SU-DHL-6 (cell line): ENCODE results near the gene MYH16.

Experiments
- H2AFZ ChIP-seq: fragments of 200-600 bp; sonication (generic); 2 replicates; pipeline ENCODE4 v1.6.1; 2014; ENCODE audit warnings: low read depth, mild to moderate bottlenecking, moderate library complexity, mixed read lengths, antibody characterized with exemption, low read length; ENCODE audit not compliant: severe bottlenecking
- H3F3A ChIP-seq: fragments of 200-600 bp; shearing (Covaris generic); 2 replicates; pipeline ENCODE4 v1.6.0; 2016; ENCODE audit warnings: antibody characterized with exemption, mild to moderate bottlenecking; ENCODE audit not compliant: insufficient read depth
- H3K27ac ChIP-seq: fragments of 200-600 bp; sonication (generic); 2 replicates; pipeline ENCODE4 v1.5.1; 2016; ENCODE audit warnings: low read depth, mild to moderate bottlenecking, low read length, moderate library complexity, mixed read lengths
- H3K27me3 ChIP-seq: fragments of 200-600 bp; sonication (generic), shearing (Covaris generic); 2 replicates; pipeline ENCODE4 v1.6.0; 2014; ENCODE audit warnings: mild to moderate bottlenecking, low read length
- H3K36me3 ChIP-seq: fragments of 200-600 bp; sonication (generic); 2 replicates; pipeline ENCODE4 v1.6.1; 2014; ENCODE audit warnings: mild to moderate bottlenecking, low read length, mixed read lengths
- H3K4me2 ChIP-seq: fragments of 300-600, 200-600 bp; shearing (Covaris generic), sonication (generic); 2 replicates; pipeline ENCODE4 v1.6.0; 2014; ENCODE audit warnings: low read length, low read depth, mild to moderate bottlenecking; ENCODE audit not compliant: poor library complexity, severe bottlenecking
- H3K4me3 ChIP-seq: fragments of 200-600 bp; sonication (generic); 2 replicates; pipeline ENCODE4 v1.5.1; 2014; ENCODE audit warnings: antibody characterized with exemption, low read length, mild to moderate bottlenecking, mixed read lengths; ENCODE audit not compliant: insufficient read depth, poor library complexity, severe bottlenecking
- H3K79me2 ChIP-seq: fragments of 200-600 bp; sonication (generic); 2 replicates; pipeline ENCODE4 v1.6.1; 2014; ENCODE audit warnings: mild to moderate bottlenecking, low read length, moderate library complexity; ENCODE audit not compliant: insufficient read depth
- H3K9ac ChIP-seq: fragments of 200-600 bp; sonication (generic); 2 replicates; pipeline ENCODE4 v1.7.0; 2014; ENCODE audit warnings: mild to moderate bottlenecking, low read length
- H3K9me2 ChIP-seq: fragments of 200-600 bp; sonication (generic); replicated peaks from 2 replicates; pipeline ENCODE4 v1.6.1; 2014; ENCODE audit warnings: low read length; ENCODE audit not compliant: insufficient read depth
- H3K9me3 ChIP-seq: fragments of 200-600 bp; sonication (generic); 2 replicates; pipeline ENCODE4 v1.6.1; 2014; ENCODE audit warnings: low read length, mixed read lengths; ENCODE audit not compliant: insufficient read depth
- H4K20me1 ChIP-seq: fragments of 200-600 bp; sonication (generic); 2 replicates; pipeline ENCODE4 v1.6.1; 2014; ENCODE audit warnings: low read depth, mild to moderate bottlenecking, antibody characterized with exemption, low read length, moderate library complexity, mixed read lengths
- CTCF ChIP-seq: fragments of 200-600 bp; sonication (generic); IDR thresholded peaks from one replicate; pipeline ENCODE4 v1.5.1; 2017; ENCODE audit warnings: antibody characterized with exemption, mild to moderate bottlenecking, low read length, moderate library complexity; ENCODE audit not compliant: insufficient read depth, poor library complexity, severe bottlenecking
- EZH2phosphoT487 ChIP-seq: fragments of 200-600 bp; sonication (generic), shearing (Covaris generic); conservative IDR thresholded peaks from 2 replicates; pipeline ENCODE4 v1.6.1; 2018; ENCODE audit warnings: mild to moderate bottlenecking, antibody characterized with exemption, low read length, moderate library complexity, mixed read lengths

Gene MYH16

GRCh38 chr7:99290980-99291607 lies 18.5 kb downstream of the MYH16 start:
- H2AFZ ChIP-seq: no peak overlapping the region
- no peak overlapping the region for H3K4me3 ChIP-seq
- H3F3A ChIP-seq: no peaks in the 10 kb centered on the region
- no peaks in the 10 kb centered on the region for H3K27me3 ChIP-seq
- H3K9ac ChIP-seq: no peak overlapping the region
- H3K79me2 ChIP-seq: no peaks in the 10 kb centered on the region
- H3K9me2 ChIP-seq: no peaks in the 10 kb centered on the region
- no peak overlapping the region for H3K27ac ChIP-seq
- no peaks in the 10 kb centered on the region for H3K9me3 ChIP-seq
- no peaks in the 10 kb centered on the region for H4K20me1 ChIP-seq
- H3K36me3 ChIP-seq: no peaks in the 10 kb centered on the region
- TF ChIP-seq CTCF (no peak), EZH2phosphoT487 (no peak)
- H3K4me2 ChIP-seq: no peak overlapping the region

- H3K79me2 ChIP-seq: no peaks in the 10 kb centered on the region
- no peak overlapping the region for H3K4me2 ChIP-seq
- no peaks in the 10 kb centered on the region for H3K9me3 ChIP-seq
- H3K36me3 ChIP-seq: no peaks in the 10 kb centered on the region
- H3K9me2 ChIP-seq: no peaks in the 10 kb centered on the region
- H3F3A ChIP-seq: no peaks in the 10 kb centered on the region
- no peak overlapping the region for H3K9ac ChIP-seq
- H3K4me3 ChIP-seq: no peak overlapping the region
- H2AFZ ChIP-seq: no peak overlapping the region
- no peaks in the 10 kb centered on the region for H3K27me3 ChIP-seq
- H4K20me1 ChIP-seq: no peaks in the 10 kb centered on the region
- no peak overlapping the region for H3K27ac ChIP-seq
- TF ChIP-seq CTCF (no peak), EZH2phosphoT487 (no peak)
Observed at GRCh38 chr7:99292127-99292526, 19.5 kb downstream of the MYH16 start.

GRCh38 chr7:99293167-99293566 lies 20.5 kb downstream of the MYH16 start:
- H3K27ac ChIP-seq: no peak overlapping the region
- H3K4me3 ChIP-seq: no peak overlapping the region
- no peaks in the 10 kb centered on the region for H4K20me1 ChIP-seq
- no peaks in the 10 kb centered on the region for H3K9me2 ChIP-seq
- H3K27me3 ChIP-seq: no peaks in the 10 kb centered on the region
- H3K9me3 ChIP-seq: no peaks in the 10 kb centered on the region
- no peak overlapping the region for H3K4me2 ChIP-seq
- H3K9ac ChIP-seq: no peak overlapping the region
- H2AFZ ChIP-seq: no peak overlapping the region
- TF ChIP-seq EZH2phosphoT487 (no peak), CTCF (no peak)
- no peaks in the 10 kb centered on the region for H3K36me3 ChIP-seq
- H3F3A ChIP-seq: no peaks in the 10 kb centered on the region
- no peaks in the 10 kb centered on the region for H3K79me2 ChIP-seq
